Uterus (tissue), 2 donors: ENCODE results near the gene USP15.

ENCODE experiments used
- CTCF ChIP-seq, 4 experiments: fragments of 200-600 bp in 2 of 4; fragments of 450-650 bp in 2 of 4; sonication (generic) in 2 of 4; IDR thresholded peaks; one replicate each; pipeline ENCODE4 v1.5.1; 2016 to 2019; ENCODE audit warnings: antibody characterized with exemption in 4 of 4, mild to moderate bottlenecking in 2 of 4, moderate library complexity in 1 of 4
- POLR2A ChIP-seq, 2 donors: fragments of 450-650 bp; IDR thresholded peaks; one replicate each; pipeline ENCODE4 v1.6.1; 2016; ENCODE audit warnings: antibody characterized with exemption in 2 of 2, mild to moderate bottlenecking in 1 of 2, moderate library complexity in 1 of 2

DNA sequence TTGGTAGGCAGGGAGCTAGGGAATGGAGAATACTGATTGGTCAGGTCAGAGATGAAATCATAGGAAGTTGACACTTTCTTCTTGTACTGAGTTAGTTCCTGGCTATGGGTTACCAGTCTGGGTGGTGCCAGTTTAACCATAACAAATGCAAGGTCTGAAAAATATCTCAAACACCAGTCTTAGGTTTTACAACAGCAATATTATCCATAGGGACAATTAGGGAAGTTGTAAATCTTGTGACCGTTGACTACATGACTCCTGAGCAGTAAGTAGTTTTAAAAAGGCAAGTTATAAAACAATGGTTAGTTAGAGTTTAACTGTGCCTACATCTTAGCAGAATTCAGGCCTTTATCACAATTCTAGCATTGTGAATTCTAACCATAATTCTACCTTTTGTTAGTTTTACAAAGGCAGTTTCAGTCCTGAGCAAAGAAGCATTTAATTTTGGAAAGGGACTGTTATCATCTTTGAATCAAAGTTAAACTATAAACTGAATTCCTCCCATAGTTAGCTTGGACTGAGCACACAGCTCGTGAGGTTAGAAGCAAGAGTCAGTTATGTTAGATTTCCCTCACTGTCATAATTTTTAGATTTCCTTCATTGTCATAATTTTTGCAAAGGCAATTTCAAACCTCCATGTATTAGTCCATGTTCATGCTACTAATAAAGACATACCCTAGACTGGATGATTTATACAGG, 186.7 kb downstream of the USP15 start:
- TF ChIP-seq CTCF (IDR thresholded peaks at IDR 0.05) (no peak), POLR2A (IDR thresholded peaks at IDR 0.05) (no peak)
